Mononuclear cell (primary cell): ENCODE results near the gene RFTN2. TPM values are rescaled to one million over a fixed set of nuclear protein-coding genes. Genes with fewer than 3 reads are reported as not detected.
"Not testable (repeated sequence)": the region's sequence is repeated elsewhere in the genome, so short reads cannot be mapped to it uniquely, and the experiment has no call there.

Experiments used
- H3K27me3 ChIP-seq: 2 replicates; pipeline ENCODE4 v1.6.0; 2011; ENCODE audit warnings: low read length, control low read depth; ENCODE audit not compliant: insufficient read depth
- H3K4me1 ChIP-seq: 2 replicates; pipeline ENCODE4 v1.5.1; 2011; ENCODE audit warnings: mild to moderate bottlenecking, low read length, control low read depth; ENCODE audit not compliant: insufficient read depth
- H3K4me3 ChIP-seq: 2 replicates; pipeline ENCODE4 v1.5.1; 2011; ENCODE audit warnings: mild to moderate bottlenecking, low read length, moderate library complexity
- H3K9me3 ChIP-seq: 2 replicates; pipeline ENCODE4 v1.5.1; 2011; ENCODE audit warnings: low read depth, mild to moderate bottlenecking, control low read depth, low read length
- total RNA-seq: library from RNA; depleted of rRNA; stranded (reverse); fragments of >200 nt; gene quantifications from one replicate; pipeline ENCODE4 v1.2.3, GENCODE V29; 2012

RFTN2 gene
- total RNA-seq, 1 donor, result under 0.01 TPM

DNA sequence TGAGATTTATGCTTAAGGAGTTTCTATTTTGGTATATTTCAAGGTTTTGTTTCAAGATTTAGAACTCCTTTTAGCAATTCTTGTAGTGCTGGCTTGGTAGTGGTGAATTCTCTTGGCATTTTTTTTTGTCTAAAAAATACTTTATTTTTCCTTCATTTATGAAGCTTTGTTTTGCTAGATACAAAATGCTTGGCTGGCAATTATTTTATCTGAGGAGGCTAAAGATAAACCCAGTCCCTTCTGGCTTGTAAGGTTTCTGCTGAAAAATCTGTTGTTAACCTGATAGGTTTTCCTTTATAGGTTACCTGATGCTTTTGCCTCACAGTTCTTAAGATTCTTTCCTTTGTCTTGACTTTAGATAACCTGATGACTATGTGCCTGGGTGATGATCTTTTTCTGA lies 24.3 kb upstream of the RFTN2 start:
- not testable (repeated sequence) for H3K9me3 ChIP-seq, H3K4me1 ChIP-seq, H3K4me3 ChIP-seq, H3K27me3 ChIP-seq

DNA sequence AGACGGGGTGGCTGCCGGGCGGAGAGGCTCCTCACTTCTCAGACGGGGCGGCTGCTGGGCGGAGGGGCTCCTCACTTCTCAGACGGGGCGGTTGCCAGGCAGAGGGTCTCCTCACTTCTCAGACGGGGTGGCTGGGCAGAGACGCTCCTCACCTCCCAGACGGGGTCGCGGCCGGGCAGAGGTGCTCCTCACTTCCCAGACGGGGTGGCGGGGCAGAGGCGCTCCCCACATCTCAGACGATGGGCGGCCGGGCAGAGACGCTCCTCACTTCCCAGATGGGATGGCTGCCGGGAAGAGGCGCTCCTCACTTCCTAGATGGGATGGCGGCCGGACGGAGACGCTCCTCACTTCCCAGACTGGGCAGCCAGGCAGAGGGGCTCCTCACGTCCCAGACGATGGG lies 21.2 kb upstream of the RFTN2 start:
- H3K4me3 ChIP-seq, H3K9me3 ChIP-seq, H3K4me1 ChIP-seq, H3K27me3 ChIP-seq: not testable (repeated sequence)

DNA sequence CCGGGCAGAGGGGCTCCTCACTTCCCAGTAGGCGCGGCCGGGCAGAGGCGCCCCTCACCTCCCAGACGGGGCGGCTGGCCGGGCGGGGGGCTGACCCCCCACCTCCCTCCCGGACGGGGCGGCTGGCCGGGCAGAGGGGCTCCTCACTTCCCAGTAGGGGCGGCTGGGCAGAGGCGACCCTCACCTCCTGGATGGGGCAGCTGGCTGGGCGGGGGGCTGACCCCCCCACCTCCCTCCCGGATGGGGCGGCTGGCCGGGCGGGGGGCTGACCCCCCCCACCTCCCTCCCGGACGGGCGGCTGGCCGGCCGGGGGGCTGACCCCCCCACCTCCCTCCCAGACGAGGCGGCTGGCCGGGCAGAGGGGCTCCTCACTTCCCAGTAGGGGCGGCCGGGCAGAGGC lies 20.6 kb upstream of the RFTN2 start:
- H3K4me3 ChIP-seq, H3K27me3 ChIP-seq, H3K9me3 ChIP-seq, H3K4me1 ChIP-seq: not testable (repeated sequence)

DNA sequence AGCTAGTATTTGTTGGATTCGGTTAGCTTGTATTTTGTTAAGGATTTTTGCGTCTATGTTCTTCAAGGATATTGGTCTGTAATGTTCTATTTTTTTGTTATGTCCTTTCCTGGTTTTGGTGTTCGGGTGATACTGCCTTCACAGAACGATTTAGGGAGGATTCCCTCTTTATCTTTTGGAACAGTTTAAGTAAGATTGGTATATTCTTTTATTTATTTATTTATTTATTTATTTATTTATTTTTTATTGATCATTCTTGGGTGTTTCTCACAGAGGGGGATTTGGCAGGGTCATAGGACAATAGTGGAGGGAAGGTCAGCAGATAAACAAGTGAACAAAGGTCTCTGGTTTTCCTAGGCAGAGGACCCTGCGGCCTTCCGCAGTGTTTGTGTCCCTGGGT lies 19.8 kb upstream of the RFTN2 start:
- H3K4me1 ChIP-seq, H3K27me3 ChIP-seq, H3K9me3 ChIP-seq, H3K4me3 ChIP-seq: not testable (repeated sequence)

DNA sequence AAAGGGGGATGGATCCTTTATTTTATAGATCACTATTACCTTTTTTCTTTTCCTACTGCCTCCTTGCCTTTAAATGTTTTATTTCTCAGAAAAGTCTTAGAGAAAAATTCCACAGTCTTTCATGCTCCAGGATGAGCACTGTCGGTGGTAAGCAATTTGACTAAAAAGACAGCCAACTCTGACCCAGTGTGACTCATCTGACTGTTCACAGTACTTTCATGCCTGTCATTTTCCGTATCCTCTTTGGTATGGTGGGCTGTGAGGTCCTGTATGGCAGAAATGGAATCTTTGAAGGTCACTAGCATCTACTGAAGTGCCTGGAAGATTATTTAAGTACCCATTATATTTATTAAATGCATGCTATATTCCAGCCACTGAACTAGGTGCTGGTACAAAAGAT lies 2.1 kb upstream of the RFTN2 start:
- no peak overlapping the region for H3K4me3 ChIP-seq
- H3K27me3 ChIP-seq, result peaks cover 16% of the 10 kb centered on the region
- H3K4me1 ChIP-seq, result no peaks in the 10 kb centered on the region
- no peaks in the 10 kb centered on the region for H3K9me3 ChIP-seq

DNA sequence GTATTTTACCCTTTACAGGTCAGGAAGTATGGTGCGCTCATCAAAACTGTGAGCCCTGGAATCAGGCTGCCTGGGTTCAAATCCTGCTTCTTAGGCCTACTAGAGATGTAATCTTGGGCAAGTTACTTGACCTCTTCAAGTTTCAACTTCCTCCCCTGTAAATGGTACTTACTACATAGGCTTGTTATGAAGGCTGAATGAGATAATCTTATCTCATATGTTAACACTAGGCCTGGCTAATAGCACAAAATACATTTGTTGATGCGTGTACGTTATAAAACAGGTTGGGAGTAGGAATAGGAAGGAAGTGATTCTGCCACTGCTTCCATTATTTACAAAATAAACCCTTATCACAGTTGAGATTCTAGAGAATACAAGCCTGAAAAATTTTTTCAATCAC lies 1.7 kb upstream of the RFTN2 start:
- peaks cover 18% of the 10 kb centered on the region for H3K27me3 ChIP-seq
- no peaks in the 10 kb centered on the region for H3K9me3 ChIP-seq
- H3K4me3 ChIP-seq, result no peak overlapping the region
- no peaks in the 10 kb centered on the region for H3K4me1 ChIP-seq

DNA sequence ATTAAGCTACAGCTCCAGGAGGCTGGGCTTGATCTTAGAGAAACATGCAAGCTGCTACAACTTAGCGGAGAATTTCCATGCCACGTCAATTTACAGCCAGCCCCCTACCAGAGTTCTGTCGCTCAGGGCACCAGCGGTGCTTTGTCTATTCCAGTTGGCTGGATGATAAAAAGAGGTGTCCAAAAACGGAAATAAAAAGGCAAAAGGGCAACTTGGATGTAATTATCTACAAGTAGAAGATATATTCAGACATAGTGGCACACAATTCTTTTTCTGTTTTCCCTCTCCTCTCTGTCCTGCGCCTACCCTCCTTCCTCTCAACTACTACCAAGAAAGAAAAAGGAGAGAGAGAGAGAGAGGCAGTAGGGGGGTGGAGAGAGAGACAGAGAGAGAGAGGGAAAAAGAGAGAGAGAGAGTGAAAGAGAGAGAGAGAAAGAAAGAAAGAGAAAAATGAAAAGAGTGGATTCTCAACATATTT lies 363 bp upstream of the RFTN2 start:
- no peak overlapping the region for H3K4me3 ChIP-seq
- H3K27me3 ChIP-seq, result peaks cover 19% of the 10 kb centered on the region
- H3K4me1 ChIP-seq, result no peaks in the 10 kb centered on the region
- no peaks in the 10 kb centered on the region for H3K9me3 ChIP-seq

DNA sequence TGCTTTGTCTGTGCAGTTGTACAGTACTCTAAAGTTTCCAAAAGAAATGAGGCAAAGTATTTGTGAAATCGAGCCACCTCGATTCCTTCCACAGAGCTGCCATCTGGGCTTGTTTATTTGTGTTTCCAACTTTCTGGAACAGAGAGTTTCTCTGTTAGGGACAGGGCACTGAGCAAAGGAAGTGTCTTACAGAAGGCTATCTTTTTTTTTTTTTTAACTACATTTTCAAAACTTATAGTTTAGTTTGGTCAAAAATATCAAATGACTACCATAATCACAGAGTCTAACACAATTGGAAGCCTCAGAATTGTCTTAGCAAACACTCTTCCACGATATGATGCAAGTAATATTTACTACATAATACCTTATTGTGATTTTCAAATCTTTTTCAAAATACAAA lies 796 bp downstream of the RFTN2 start:
- Histone ChIP-seq H3K4me3 (no peak overlapping the region), H3K9me3 (no peaks in the 10 kb centered on the region), H3K4me1 (no peaks in the 10 kb centered on the region), H3K27me3 (peaks cover 20% of the 10 kb centered on the region)

DNA sequence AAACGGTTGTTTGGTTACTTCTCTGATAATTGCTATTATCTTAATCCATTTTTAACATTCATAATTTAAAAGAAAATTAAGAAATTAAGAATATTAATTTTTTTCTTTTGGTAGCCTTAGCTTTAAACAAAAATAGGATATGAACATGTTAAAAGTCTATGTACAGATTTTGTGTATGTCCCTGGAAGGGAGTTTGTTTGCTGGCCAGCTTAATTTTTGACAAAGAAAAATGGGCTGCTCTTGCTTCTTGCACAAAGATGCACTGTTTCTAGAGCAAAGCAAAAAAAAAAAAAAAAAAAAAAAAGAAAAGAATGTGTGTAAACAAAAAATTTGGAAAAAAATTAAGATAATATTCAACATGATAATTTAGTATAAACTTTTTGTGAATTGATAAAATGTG lies 1.3 kb downstream of the RFTN2 start:
- no peaks in the 10 kb centered on the region for H3K4me1 ChIP-seq
- peaks cover 20% of the 10 kb centered on the region for H3K27me3 ChIP-seq
- H3K9me3 ChIP-seq, result no peaks in the 10 kb centered on the region
- H3K4me3 ChIP-seq, result no peak overlapping the region

DNA sequence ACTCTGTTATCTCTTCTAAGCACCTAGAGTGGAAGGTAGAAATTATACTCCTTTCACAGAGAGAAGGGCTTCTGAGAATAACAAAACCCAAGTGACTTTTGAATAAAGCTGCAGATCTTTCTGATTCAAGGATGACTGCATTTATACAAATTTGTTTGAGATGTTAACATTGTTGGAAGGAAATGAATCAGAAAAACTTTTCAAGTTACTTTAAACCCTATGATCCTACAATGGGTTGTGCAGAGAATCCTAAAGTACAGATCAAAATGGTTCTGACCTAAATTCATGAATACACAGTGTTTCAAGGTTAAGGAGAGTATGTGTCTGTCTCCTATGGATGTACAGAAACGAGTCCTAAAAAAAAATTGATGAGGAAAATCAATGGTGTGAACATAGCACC lies 1.8 kb downstream of the RFTN2 start:
- peaks cover 20% of the 10 kb centered on the region for H3K27me3 ChIP-seq
- H3K9me3 ChIP-seq, result no peaks in the 10 kb centered on the region
- H3K4me1 ChIP-seq, result no peaks in the 10 kb centered on the region
- H3K4me3 ChIP-seq, result no peak overlapping the region

DNA sequence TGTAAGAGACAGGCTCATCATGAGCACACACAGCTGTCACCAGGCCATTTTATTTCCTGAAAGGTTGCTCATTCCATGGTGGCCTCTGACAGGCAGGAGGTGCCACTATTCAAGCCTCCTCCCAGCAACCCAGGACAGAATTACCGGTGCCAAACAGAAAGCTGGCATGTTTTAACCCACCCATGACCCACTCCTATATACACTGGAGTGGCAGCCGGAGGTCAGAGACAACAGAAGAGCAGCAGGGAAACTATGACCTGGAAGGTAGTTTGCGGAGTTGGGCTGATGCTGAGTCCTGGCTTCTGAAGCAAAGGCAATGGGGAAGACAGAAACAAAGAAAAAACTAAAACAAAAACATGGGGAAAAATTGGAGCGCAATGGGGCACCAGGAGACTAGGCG lies 2.3 kb downstream of the RFTN2 start:
- Histone ChIP-seq H3K4me1 (no peaks in the 10 kb centered on the region), H3K27me3 (peaks cover 20% of the 10 kb centered on the region), H3K4me3 (no peak overlapping the region), H3K9me3 (no peaks in the 10 kb centered on the region)

DNA sequence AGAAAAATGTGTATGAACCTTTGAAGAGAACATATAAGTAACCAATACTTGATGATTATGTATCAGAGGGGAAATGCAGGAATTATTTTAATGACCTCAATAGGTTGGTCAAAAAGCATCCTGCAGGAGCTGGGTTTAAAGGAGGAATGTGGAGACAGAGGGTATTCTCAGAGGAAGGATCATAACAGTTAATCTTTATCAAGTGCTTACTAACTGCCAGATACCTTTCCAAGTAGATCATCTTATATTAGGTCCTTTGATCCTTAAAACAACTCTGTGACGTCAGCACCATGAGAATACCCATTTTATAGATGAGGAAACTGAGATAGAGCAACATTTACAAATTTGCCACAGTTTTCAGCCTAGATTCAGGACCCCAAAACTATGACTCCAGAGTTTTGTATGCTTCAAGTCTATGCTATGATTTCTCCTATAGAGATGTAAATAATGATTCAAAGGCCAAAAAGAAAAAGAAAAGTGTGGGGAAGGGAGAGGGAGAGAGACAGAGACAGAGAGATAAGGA lies 3.0 kb downstream of the RFTN2 start:
- Histone ChIP-seq H3K9me3 (no peaks in the 10 kb centered on the region), H3K27me3 (peaks cover 20% of the 10 kb centered on the region), H3K4me3 (no peak overlapping the region), H3K4me1 (no peaks in the 10 kb centered on the region)

DNA sequence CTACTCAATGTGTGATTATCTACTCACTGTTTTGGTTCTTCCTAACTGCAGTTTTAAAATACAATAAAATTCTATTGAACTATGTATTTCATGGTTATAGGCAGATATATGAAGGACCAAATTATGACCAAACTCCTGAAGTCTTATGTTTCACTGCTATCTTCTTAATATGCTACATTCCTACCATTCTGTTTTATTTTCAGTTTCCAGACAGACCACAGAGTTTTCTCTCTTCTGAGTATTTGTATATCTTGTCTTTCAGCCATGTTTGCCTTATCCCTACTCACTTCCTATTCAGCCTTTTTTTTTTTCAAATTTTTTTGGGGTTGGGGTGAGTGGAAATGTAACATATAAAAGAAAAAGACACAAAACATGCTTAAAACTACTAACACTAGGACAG lies 6.3 kb downstream of the RFTN2 start:
- Histone ChIP-seq H3K4me3 (no peak overlapping the region), H3K27me3 (peaks cover 12% of the 10 kb centered on the region), H3K9me3 (peaks cover 8% of the 10 kb centered on the region), H3K4me1 (no peaks in the 10 kb centered on the region)

DNA sequence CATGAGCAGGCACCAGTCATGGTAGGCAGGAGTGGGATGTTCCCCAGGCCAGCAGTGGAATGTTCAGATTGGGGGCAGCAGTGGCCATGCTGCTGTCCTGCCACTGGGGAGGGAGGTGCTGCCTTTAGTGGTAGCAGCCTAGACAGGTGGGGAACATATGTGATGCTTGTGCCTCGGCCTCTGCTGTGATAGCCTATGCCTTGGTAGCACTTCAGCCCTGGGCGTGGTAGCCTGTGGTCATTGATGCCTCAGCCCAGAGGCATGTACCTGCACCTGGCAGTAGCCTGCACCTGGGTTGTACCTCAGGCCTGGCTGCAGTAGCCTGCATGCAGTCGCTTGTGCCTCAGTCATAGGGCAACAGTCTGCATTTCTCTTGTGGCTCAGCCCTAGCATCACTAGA lies 7.1 kb downstream of the RFTN2 start:
- Histone ChIP-seq H3K4me3 (no peak overlapping the region), H3K9me3 (peaks cover 8% of the 10 kb centered on the region), H3K4me1 (no peaks in the 10 kb centered on the region), H3K27me3 (peaks cover 12% of the 10 kb centered on the region)

DNA sequence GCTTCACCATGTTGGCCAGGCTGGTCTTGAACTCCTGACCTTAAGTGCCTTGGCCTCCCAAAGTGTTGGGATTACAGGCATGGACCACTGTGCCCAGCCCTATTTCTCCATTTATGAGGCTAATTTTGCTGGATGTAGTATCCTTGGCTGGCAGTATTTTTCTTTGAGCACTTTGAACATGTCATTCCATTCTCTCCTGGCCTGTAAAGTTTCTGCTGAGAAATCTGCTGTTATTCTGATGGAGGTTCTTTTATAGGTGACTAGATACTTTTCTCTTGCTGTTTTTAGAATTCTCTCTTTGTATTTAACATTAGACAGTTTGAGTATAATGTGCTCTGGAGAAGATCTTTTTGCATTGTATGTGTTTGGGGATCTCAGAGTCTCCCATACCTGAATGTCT lies 9.1 kb downstream of the RFTN2 start:
- Histone ChIP-seq H3K27me3 (peaks cover 3% of the 10 kb centered on the region), H3K4me1 (no peaks in the 10 kb centered on the region), H3K9me3 (peaks cover 8% of the 10 kb centered on the region), H3K4me3 (no peak overlapping the region)

DNA sequence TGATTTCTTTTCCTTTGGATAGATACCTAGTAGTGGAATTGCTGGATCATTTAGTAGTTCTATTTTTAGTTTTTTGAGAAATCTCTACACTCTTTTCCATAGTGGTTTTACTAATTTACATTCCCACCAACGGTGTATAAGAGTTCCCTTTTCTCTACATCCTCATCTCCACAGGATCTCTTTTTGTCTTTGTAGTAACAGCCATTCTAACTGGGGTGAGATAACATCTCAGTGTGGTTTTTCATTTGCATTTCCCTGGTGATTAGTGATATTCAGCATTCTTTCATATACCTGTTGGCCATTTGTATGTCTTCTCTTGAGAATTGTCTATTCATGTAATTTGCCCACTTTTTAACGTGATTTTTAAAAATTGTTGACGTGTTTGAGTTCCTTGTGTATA lies 13.8 kb downstream of the RFTN2 start:
- Histone ChIP-seq H3K4me3 (no peak overlapping the region), H3K27me3 (no peaks in the 10 kb centered on the region), H3K9me3 (peaks cover 2% of the 10 kb centered on the region), H3K4me1 (no peaks in the 10 kb centered on the region)

DNA sequence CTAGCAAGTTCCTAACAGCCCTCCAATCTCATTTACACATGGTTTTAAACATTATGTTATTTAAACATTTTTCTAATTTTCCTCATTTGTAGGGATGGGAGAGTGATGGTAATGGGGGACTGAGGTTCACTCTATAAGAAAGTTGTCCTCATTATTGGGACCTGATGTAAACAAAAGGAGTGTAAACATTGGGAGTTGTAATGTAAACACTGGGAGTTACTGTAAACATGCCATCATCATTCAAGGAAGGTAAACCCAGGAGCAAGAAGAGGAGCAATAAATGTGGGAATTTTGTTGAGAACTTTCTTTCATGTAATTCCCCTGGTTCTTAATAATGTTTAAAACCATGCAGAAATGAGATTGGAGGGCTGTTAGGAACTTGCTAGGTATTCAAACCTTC lies 17.8 kb downstream of the RFTN2 start:
- H3K27me3 ChIP-seq, result no peaks in the 10 kb centered on the region
- H3K9me3 ChIP-seq, result no peaks in the 10 kb centered on the region
- H3K4me1 ChIP-seq, result no peaks in the 10 kb centered on the region
- no peak overlapping the region for H3K4me3 ChIP-seq
